Measurements from ENCODE around the gene GAPDH.
"Not testable (repeated sequence)": the region's sequence is repeated elsewhere in the genome, so short reads cannot be mapped to it uniquely, and the experiment has no call there.

GAPDH gene

DNA sequence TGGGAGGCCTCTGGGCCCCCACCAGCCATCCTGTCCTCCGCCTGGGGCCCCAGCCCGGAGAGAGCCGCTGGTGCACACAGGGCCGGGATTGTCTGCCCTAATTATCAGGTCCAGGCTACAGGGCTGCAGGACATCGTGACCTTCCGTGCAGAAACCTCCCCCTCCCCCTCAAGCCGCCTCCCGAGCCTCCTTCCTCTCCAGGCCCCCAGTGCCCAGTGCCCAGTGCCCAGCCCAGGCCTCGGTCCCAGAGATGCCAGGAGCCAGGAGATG is 729 bp upstream of the GAPDH start:
- Histone ChIP-seq H3K36me3 (ENCODE audit: insufficient read depth, low read length) (peaks cover 57% of the 10 kb centered on the region), H3K27me3 (ENCODE audit: insufficient read depth, low read length) (no peaks in the 10 kb centered on the region), H2AFZ (ENCODE audit: low read depth, low read length) (peak overlapping the region; percentile 69), H3K9me3 (ENCODE audit: low read length) (no peaks in the 10 kb centered on the region), H3K4me1 (ENCODE audit: insufficient read depth, low read length) (peaks cover 32% of the 10 kb centered on the region), H3K4me3 (ENCODE audit: low read length) (peak overlapping the region; percentile 90)

DNA sequence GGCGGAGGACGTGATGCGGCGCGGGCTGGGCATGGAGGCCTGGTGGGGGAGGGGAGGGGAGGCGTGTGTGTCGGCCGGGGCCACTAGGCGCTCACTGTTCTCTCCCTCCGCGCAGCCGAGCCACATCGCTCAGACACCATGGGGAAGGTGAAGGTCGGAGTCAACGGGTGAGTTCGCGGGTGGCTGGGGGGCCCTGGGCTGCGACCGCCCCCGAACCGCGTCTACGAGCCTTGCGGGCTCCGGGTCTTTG is 303 bp downstream of the GAPDH start:
- no peaks in the 10 kb centered on the region for H3K27me3 ChIP-seq (ENCODE audit: insufficient read depth, low read length)
- H3K4me3 ChIP-seq (ENCODE audit: low read length): peak overlapping the region; percentile 90
- H2AFZ ChIP-seq (ENCODE audit: low read depth, low read length): no peak overlapping the region
- peaks cover 50% of the 10 kb centered on the region for H3K36me3 ChIP-seq (ENCODE audit: insufficient read depth, low read length)
- H3K4me1 ChIP-seq (ENCODE audit: insufficient read depth, low read length): peaks cover 32% of the 10 kb centered on the region
- H3K9me3 ChIP-seq (ENCODE audit: low read length): no peaks in the 10 kb centered on the region

DNA sequence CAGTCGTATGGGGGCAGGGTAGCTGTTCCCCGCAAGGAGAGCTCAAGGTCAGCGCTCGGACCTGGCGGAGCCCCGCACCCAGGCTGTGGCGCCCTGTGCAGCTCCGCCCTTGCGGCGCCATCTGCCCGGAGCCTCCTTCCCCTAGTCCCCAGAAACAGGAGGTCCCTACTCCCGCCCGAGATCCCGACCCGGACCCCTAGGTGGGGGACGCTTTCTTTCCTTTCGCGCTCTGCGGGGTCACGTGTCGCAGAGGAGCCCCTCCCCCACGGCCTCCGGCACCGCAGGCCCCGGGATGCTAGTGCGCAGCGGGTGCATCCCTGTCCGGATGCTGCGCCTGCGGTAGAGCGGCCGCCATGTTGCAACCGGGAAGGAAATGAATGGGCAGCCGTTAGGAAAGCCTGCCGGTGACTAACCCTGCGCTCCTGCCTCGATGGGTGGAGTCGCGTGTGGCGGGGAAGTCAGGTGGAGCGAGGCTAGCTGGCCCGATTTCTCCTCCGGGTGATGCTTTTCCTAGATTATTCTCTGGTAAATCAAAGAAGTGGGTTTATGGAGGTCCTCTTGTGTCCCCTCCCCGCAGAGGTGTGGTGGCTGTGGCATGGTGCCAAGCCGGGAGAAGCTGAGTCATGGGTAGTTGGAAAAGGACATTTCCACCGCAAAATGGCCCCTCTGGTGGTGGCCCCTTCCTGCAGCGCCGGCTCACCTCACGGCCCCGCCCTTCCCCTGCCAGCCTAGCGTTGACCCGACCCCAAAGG is 804 bp downstream of the GAPDH start:
- no peaks in the 10 kb centered on the region for H3K9me3 ChIP-seq (ENCODE audit: low read length)
- H2AFZ ChIP-seq (ENCODE audit: low read depth, low read length): no peak overlapping the region
- peak overlapping the region; percentile 90 for H3K4me3 ChIP-seq (ENCODE audit: low read length)
- peaks cover 32% of the 10 kb centered on the region for H3K4me1 ChIP-seq (ENCODE audit: insufficient read depth, low read length)
- H3K36me3 ChIP-seq (ENCODE audit: insufficient read depth, low read length): peaks cover 48% of the 10 kb centered on the region
- H3K27me3 ChIP-seq (ENCODE audit: insufficient read depth, low read length): no peaks in the 10 kb centered on the region

DNA sequence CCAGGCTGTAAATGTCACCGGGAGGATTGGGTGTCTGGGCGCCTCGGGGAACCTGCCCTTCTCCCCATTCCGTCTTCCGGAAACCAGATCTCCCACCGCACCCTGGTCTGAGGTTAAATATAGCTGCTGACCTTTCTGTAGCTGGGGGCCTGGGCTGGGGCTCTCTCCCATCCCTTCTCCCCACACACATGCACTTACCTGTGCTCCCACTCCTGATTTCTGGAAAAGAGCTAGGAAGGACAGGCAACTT is 1.3 kb downstream of the GAPDH start:
- Histone ChIP-seq H2AFZ (ENCODE audit: low read depth, low read length) (no peak overlapping the region), H3K27me3 (ENCODE audit: insufficient read depth, low read length) (no peaks in the 10 kb centered on the region), H3K9me3 (ENCODE audit: low read length) (no peaks in the 10 kb centered on the region), H3K4me1 (ENCODE audit: insufficient read depth, low read length) (peaks cover 32% of the 10 kb centered on the region), H3K36me3 (ENCODE audit: insufficient read depth, low read length) (peaks cover 47% of the 10 kb centered on the region), H3K4me3 (ENCODE audit: low read length) (peak overlapping the region; percentile 90)

DNA sequence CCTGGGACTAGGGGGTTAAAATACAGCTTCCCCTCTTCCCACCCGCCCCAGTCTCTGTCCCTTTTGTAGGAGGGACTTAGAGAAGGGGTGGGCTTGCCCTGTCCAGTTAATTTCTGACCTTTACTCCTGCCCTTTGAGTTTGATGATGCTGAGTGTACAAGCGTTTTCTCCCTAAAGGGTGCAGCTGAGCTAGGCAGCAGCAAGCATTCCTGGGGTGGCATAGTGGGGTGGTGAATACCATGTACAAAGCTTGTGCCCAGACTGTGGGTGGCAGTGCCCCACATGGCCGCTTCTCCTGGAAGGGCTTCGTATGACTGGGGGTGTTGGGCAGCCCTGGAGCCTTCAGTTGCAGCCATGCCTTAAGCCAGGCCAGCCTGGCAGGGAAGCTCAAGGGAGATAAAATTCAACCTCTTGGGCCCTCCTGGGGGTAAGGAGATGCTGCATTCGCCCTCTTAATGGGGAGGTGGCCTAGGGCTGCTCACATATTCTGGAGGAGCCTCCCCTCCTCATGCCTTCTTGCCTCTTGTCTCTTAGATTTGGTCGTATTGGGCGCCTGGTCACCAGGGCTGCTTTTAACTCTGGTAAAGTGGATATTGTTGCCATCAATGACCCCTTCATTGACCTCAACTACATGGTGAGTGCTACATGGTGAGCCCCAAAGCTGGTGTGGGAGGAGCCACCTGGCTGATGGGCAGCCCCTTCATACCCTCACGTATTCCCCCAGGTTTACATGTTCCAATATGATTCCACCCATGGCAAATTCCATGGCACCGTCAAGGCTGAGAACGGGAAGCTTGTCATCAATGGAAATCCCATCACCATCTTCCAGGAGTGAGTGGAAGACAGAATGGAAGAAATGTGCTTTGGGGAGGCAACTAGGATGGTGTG is 1.9 kb downstream of the GAPDH start:
- H2AFZ ChIP-seq (ENCODE audit: low read depth, low read length): no peak overlapping the region
- H3K27me3 ChIP-seq (ENCODE audit: insufficient read depth, low read length): no peaks in the 10 kb centered on the region
- peaks cover 43% of the 10 kb centered on the region for H3K36me3 ChIP-seq (ENCODE audit: insufficient read depth, low read length)
- no peaks in the 10 kb centered on the region for H3K9me3 ChIP-seq (ENCODE audit: low read length)
- peak overlapping the region; percentile 90 for H3K4me3 ChIP-seq (ENCODE audit: low read length)
- peaks cover 32% of the 10 kb centered on the region for H3K4me1 ChIP-seq (ENCODE audit: insufficient read depth, low read length)

DNA sequence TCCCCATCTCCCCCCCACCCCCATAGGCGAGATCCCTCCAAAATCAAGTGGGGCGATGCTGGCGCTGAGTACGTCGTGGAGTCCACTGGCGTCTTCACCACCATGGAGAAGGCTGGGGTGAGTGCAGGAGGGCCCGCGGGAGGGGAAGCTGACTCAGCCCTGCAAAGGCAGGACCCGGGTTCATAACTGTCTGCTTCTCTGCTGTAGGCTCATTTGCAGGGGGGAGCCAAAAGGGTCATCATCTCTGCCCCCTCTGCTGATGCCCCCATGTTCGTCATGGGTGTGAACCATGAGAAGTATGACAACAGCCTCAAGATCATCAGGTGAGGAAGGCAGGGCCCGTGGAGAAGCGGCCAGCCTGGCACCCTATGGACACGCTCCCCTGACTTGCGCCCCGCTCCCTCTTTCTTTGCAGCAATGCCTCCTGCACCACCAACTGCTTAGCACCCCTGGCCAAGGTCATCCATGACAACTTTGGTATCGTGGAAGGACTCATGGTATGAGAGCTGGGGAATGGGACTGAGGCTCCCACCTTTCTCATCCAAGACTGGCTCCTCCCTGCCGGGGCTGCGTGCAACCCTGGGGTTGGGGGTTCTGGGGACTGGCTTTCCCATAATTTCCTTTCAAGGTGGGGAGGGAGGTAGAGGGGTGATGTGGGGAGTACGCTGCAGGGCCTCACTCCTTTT is 2.7 kb downstream of the GAPDH start:
- Histone ChIP-seq H3K9me3 (ENCODE audit: low read length) (no peaks in the 10 kb centered on the region), H3K4me1 (ENCODE audit: insufficient read depth, low read length) (peaks cover 31% of the 10 kb centered on the region), H3K27me3 (ENCODE audit: insufficient read depth, low read length) (no peaks in the 10 kb centered on the region), H3K36me3 (ENCODE audit: insufficient read depth, low read length) (peaks cover 46% of the 10 kb centered on the region), H3K4me3 (ENCODE audit: low read length) (no peak overlapping the region), H2AFZ (ENCODE audit: low read depth, low read length) (no peak overlapping the region)

DNA sequence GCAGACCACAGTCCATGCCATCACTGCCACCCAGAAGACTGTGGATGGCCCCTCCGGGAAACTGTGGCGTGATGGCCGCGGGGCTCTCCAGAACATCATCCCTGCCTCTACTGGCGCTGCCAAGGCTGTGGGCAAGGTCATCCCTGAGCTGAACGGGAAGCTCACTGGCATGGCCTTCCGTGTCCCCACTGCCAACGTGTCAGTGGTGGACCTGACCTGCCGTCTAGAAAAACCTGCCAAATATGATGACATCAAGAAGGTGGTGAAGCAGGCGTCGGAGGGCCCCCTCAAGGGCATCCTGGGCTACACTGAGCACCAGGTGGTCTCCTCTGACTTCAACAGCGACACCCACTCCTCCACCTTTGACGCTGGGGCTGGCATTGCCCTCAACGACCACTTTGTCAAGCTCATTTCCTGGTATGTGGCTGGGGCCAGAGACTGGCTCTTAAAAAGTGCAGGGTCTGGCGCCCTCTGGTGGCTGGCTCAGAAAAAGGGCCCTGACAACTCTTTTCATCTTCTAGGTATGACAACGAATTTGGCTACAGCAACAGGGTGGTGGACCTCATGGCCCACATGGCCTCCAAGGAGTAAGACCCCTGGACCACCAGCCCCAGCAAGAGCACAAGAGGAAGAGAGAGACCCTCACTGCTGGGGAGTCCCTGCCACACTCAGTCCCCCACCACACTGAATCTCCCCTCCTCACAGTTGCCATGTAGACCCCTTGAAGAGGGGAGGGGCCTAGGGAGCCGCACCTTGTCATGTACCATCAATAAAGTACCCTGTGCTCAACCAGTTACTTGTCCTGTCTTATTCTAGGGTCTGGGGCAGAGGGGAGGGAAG is 3.5 kb downstream of the GAPDH start:
- Histone ChIP-seq H3K36me3 (ENCODE audit: insufficient read depth, low read length) (peaks cover 46% of the 10 kb centered on the region), H3K4me1 (ENCODE audit: insufficient read depth, low read length) (peaks cover 31% of the 10 kb centered on the region)
- not testable (repeated sequence) for H3K27me3 ChIP-seq (ENCODE audit: insufficient read depth, low read length); H2AFZ ChIP-seq (ENCODE audit: low read depth, low read length); H3K9me3 ChIP-seq (ENCODE audit: low read length); H3K4me3 ChIP-seq (ENCODE audit: low read length)

DNA sequence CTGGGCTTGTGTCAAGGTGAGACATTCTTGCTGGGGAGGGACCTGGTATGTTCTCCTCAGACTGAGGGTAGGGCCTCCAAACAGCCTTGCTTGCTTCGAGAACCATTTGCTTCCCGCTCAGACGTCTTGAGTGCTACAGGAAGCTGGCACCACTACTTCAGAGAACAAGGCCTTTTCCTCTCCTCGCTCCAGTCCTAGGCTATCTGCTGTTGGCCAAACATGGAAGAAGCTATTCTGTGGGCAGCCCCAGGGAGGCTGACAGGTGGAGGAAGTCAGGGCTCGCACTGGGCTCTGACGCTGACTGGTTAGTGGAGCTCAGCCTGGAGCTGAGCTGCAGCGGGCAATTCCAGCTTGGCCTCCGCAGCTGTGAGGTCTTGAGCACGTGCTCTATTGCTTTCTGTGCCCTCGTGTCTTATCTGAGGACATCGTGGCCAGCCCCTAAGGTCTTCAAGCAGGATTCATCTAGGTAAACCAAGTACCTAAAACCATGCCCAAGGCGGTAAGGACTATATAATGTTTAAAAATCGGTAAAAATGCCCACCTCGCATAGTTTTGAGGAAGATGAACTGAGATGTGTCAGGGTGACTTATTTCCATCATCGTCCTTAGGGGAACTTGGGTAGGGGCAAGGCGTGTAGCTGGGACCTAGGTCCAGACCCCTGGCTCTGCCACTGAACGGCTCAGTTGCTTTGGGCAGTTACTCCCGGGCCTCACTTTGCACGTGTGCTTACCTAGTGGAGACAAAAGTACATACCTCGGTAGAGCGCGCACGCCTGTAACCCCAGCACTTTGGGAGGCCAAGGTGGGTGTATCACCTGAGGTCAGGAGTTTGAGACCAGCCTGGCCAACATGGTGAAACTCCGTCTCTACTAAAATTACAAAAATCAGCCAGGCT is 4.3 kb downstream of the GAPDH start:
- peaks cover 33% of the 10 kb centered on the region for H3K4me1 ChIP-seq (ENCODE audit: insufficient read depth, low read length)
- no peaks in the 10 kb centered on the region for H3K9me3 ChIP-seq (ENCODE audit: low read length)
- peaks cover 46% of the 10 kb centered on the region for H3K36me3 ChIP-seq (ENCODE audit: insufficient read depth, low read length)
- no peak overlapping the region for H3K4me3 ChIP-seq (ENCODE audit: low read length)
- H2AFZ ChIP-seq (ENCODE audit: low read depth, low read length): no peak overlapping the region
- no peaks in the 10 kb centered on the region for H3K27me3 ChIP-seq (ENCODE audit: insufficient read depth, low read length)

DNA sequence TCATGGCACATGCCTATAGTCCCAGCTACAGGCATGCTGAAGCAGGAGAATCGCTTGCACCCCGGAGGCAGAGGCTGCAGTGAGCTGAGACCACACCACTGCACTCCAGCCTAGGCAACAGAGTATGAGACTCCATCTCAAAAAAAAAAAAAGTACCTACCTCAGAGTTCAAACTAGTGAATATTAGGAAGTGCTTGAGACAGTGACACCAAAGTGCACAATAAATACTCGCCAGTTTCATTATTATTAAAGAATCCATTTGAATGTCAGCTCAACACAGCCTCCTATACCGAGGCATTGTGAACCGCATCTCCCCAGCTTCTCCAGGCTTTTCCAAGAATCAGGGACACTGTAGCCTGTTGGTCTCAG is 5.0 kb downstream of the GAPDH start:
- H3K36me3 ChIP-seq (ENCODE audit: insufficient read depth, low read length): peaks cover 47% of the 10 kb centered on the region
- no peaks in the 10 kb centered on the region for H3K9me3 ChIP-seq (ENCODE audit: low read length)
- no peaks in the 10 kb centered on the region for H3K27me3 ChIP-seq (ENCODE audit: insufficient read depth, low read length)
- H2AFZ ChIP-seq (ENCODE audit: low read depth, low read length): no peak overlapping the region
- H3K4me1 ChIP-seq (ENCODE audit: insufficient read depth, low read length): peaks cover 33% of the 10 kb centered on the region
- H3K4me3 ChIP-seq (ENCODE audit: low read length): no peak overlapping the region

DNA sequence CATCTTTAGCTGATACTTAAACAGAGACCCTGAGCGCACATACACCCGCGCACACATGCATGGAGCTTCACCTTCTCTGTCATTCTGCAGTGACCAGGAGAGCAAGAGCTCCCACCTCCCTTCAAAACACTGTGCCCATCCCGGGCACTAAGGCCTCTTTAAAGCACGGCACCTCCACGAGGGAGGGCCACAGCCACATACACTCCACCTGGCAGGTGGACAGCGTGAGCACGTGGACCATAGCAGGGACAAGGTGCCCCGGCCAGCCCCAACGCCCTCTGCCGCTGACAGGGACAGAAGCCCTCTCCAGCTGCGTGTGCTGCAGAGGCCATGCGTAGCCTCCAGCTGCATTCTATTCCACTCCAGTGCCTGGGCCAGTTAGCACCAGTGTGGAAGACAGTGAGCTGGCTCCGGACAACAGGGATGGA is 5.4 kb downstream of the GAPDH start:
- Histone ChIP-seq H3K36me3 (ENCODE audit: insufficient read depth, low read length) (peaks cover 51% of the 10 kb centered on the region), H3K4me1 (ENCODE audit: insufficient read depth, low read length) (peaks cover 33% of the 10 kb centered on the region), H3K9me3 (ENCODE audit: low read length) (no peaks in the 10 kb centered on the region), H2AFZ (ENCODE audit: low read depth, low read length) (no peak overlapping the region), H3K27me3 (ENCODE audit: insufficient read depth, low read length) (no peaks in the 10 kb centered on the region), H3K4me3 (ENCODE audit: low read length) (no peak overlapping the region)

DNA sequence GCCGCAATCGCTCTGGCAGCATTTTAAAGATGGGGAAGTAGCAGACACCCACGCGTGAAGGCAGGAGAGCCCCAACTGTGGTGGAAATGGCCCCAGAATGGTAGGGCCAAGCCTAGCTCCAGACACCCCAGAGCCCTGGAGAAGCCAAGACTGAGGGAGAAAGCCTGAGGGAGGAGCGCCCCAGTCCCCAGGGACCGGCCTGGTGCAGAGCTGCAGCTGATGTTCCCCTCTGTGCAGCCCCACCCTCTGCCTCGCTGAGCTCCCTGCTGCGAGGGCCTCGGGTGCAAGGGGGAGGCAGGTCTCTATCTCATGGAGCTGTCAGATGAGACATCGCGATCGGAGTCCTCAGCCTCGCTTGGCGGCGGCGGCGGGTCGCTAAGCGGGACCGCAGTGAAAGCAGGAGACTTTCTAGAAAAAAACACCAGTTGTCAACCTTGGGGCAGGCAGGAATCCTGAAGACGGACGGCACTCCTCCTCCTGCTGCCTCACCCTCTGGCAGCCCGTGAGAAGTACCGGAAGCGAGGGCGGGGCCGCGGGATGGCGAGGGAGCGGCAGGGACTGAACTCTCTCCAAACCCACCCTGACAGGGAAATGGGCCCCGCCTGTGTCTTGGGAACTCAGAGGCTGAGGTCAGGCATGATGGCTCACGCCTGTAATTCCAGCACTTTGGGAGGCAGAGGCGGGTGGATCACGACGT is 6.0 kb downstream of the GAPDH start:
- H3K9me3 ChIP-seq (ENCODE audit: low read length): no peaks in the 10 kb centered on the region
- peaks cover 50% of the 10 kb centered on the region for H3K36me3 ChIP-seq (ENCODE audit: insufficient read depth, low read length)
- peaks cover 33% of the 10 kb centered on the region for H3K4me1 ChIP-seq (ENCODE audit: insufficient read depth, low read length)
- H3K27me3 ChIP-seq (ENCODE audit: insufficient read depth, low read length): no peaks in the 10 kb centered on the region
- no peak overlapping the region for H3K4me3 ChIP-seq (ENCODE audit: low read length)
- no peak overlapping the region for H2AFZ ChIP-seq (ENCODE audit: low read depth, low read length)
